Naive thymus-derived CD8-positive, alpha-beta T cell (primary cell): ENCODE results near the gene LSM14A. TPM values are rescaled to one million over a fixed set of nuclear protein-coding genes. Genes with fewer than 3 reads are reported as not detected.
A peak's percentile ranks its signal among the peaks of the same experiment; 100 is the strongest.

Experiments used
- ATAC-seq, 2 donors: fragments of 150-1000 bp; cut with Tn5 transposase in 1 of 2; sonication (Bioruptor Pico), chemical (Tn5 transposase) in 1 of 2; 1 replicate in 1 of 2; 2 replicates in 1 of 2; pipeline ENCODE4 v1.10.0; 2021; ENCODE audit warnings: mild to moderate bottlenecking in 2 of 2, moderate library complexity in 2 of 2
- POLR2A ChIA-PET: fragments of 350-600 bp; sonication (Branson Sonifier 250); formaldehyde crosslinking; loops from one replicate; lab custom pipeline; 2021; ENCODE audit warnings: antibody characterized with exemption; lab: Charles Lee
- DNase-seq, 10 donors: peaks; one replicate each; pipeline versions ENCODE4 v3.0.0 to v3.0.0-alpha.2; 2020 to 2022
- H3K27ac Mint-ChIP-seq, 10 donors: one replicate each; pipeline ENCODE4 v1.8.0; 2020 to 2022; ENCODE audit warnings: mild to moderate bottlenecking in 10 of 10, mixed read lengths in 10 of 10, moderate library complexity in 4 of 10, inconsistent platforms in 1 of 10
- H3K27me3 Mint-ChIP-seq, 5 donors: one replicate each; pipeline ENCODE4 v1.8.0; 2021 to 2022; ENCODE audit warnings: mixed read lengths in 5 of 5
- H3K36me3 Mint-ChIP-seq, 3 donors: one replicate each; pipeline ENCODE4 v1.8.0; 2020 to 2022; ENCODE audit warnings: mixed read lengths in 3 of 3, mild to moderate bottlenecking in 2 of 3, inconsistent platforms in 1 of 3
- H3K4me1 Mint-ChIP-seq, 4 donors: one replicate each; pipeline ENCODE4 v1.8.0; 2021 to 2022; ENCODE audit warnings: mixed read lengths in 4 of 4
- H3K4me3 Mint-ChIP-seq, 10 donors: one replicate each; pipeline ENCODE4 v1.8.0; 2020 to 2022; ENCODE audit warnings: mild to moderate bottlenecking in 10 of 10, mixed read lengths in 10 of 10, moderate library complexity in 6 of 10, inconsistent platforms in 1 of 10
- H3K9me3 Mint-ChIP-seq, 9 donors: one replicate each; pipeline ENCODE4 v1.8.0; 2020 to 2022; ENCODE audit warnings: mixed read lengths in 9 of 9, mild to moderate bottlenecking in 3 of 9, inconsistent platforms in 1 of 9, moderate library complexity in 1 of 9
- polyA plus RNA-seq, 3 donors: library from polyadenylated mRNA; unstranded; fragments of 300-500 nt; fragmentation: Illumina TruSeq; gene quantifications; one replicate each; pipeline ENCODE4 v1.2.3, GENCODE V29; 2021
- total RNA-seq, 8 experiments: library from RNA in 2 of 8; stranded (reverse) in 2 of 8; gene quantifications; one replicate each; pipeline ENCODE4 v1.2.3 and lab custom pipeline; 2021 to 2026

Gene LSM14A
- total and polyA plus RNA-seq, 5 experiments from 2014 or later, result 163 to 209 (median 193) TPM

GRCh38 chr19:34220472-34221063 lies 48.3 kb downstream of the LSM14A start:
- Mint-ChIP-seq H3K27me3 (no peaks in the 10 kb centered on the region), H3K36me3 (peaks cover 13 to 85% (median 26%) of the 10 kb centered on the region in 3 donors), H3K9me3 (no peaks in the 10 kb centered on the region), H3K4me3 (peak overlapping the region in 1 of 10 donors; percentile 0), H3K4me1 (peaks cover 26 to 59% (median 56%) of the 10 kb centered on the region in 4 donors), H3K27ac (peak overlapping the region in 9 of 10 donors; percentile 54 to 85 (median 65))
- no peak for ATAC-seq
- DNase-seq, result peak; percentile 21 to 71 (median 53)
- POLR2A ChIA-PET, result interaction anchor here (0.7 to 1.4 kb wide), 4 partner anchors 49 to 338 kb away, joined by 3 to 6 read pairs (median 4); no protein-coding TSS in a partner anchor

- no peak for DNase-seq
- Mint-ChIP-seq H3K27me3 (no peaks in the 10 kb centered on the region), H3K27ac (peak overlapping the region in 1 of 10 donors; percentile 63), H3K4me1 (peaks cover 26 to 65% (median 58%) of the 10 kb centered on the region in 4 donors), H3K36me3 (peaks cover 19 to 91% (median 31%) of the 10 kb centered on the region in 3 donors), H3K4me3 (no peak overlapping the region), H3K9me3 (no peaks in the 10 kb centered on the region)
- POLR2A ChIA-PET, result interaction anchor here (0.5 to 1.8 kb wide), 4 partner anchors 11 to 245 kb away, joined by 3 to 14 read pairs (median 3); no protein-coding TSS in a partner anchor
- ATAC-seq, result no peak
These were observed 50.1 kb downstream of the LSM14A start for GRCh38 chr19:34222386-34222785.

- H3K9me3 Mint-ChIP-seq, result no peaks in the 10 kb centered on the region
- no peak for ATAC-seq
- no peaks in the 10 kb centered on the region for H3K27me3 Mint-ChIP-seq
- peaks cover 20 to 96% (median 33%) of the 10 kb centered on the region in 3 donors for H3K36me3 Mint-ChIP-seq
- H3K4me3 Mint-ChIP-seq, result peak overlapping the region in 1 of 10 donors; percentile 9
- peak overlapping the region; percentile 11 to 76 (median 60) for H3K27ac Mint-ChIP-seq
- POLR2A ChIA-PET, result interaction anchor here (0.8 kb wide), 1 partner anchor 30 kb away, joined by 3 read pairs; no protein-coding TSS in a partner anchor
- no peak for DNase-seq
- peaks cover 17 to 45% (median 33%) of the 10 kb centered on the region in 4 donors for H3K4me1 Mint-ChIP-seq
These were observed 52.8 kb downstream of the LSM14A start for GRCh38 chr19:34224996-34225658.

- Mint-ChIP-seq H3K4me1 (peaks cover 15 to 41% (median 29%) of the 10 kb centered on the region in 4 donors), H3K36me3 (peaks cover 20 to 96% (median 29%) of the 10 kb centered on the region in 3 donors), H3K27me3 (no peaks in the 10 kb centered on the region), H3K27ac (peak overlapping the region; percentile 22 to 76 (median 52)), H3K9me3 (no peaks in the 10 kb centered on the region), H3K4me3 (peak overlapping the region in 1 of 10 donors; percentile 9)
- POLR2A ChIA-PET, result interaction anchor here (0.7 to 0.9 kb wide), 3 partner anchors 29 to 180 kb away, joined by 3 to 4 read pairs (median 3); no protein-coding TSS in a partner anchor
- DNase-seq (no peak), ATAC-seq (no peak)
These were observed 53.3 kb downstream of the LSM14A start for GRCh38 chr19:34225659-34226015.

GRCh38 chr19:34226036-34226435 lies 53.7 kb downstream of the LSM14A start:
- ATAC-seq (no peak), DNase-seq (no peak)
- Mint-ChIP-seq H3K9me3 (no peaks in the 10 kb centered on the region), H3K4me1 (peaks cover 15 to 39% (median 29%) of the 10 kb centered on the region in 4 donors), H3K27me3 (no peaks in the 10 kb centered on the region), H3K27ac (peak overlapping the region in 7 of 10 donors; percentile 11 to 51 (median 22)), H3K36me3 (peaks cover 20 to 92% (median 29%) of the 10 kb centered on the region in 3 donors), H3K4me3 (no peak overlapping the region)
- POLR2A ChIA-PET, result interaction anchor here (0.7 to 1.3 kb wide), 3 partner anchors 8 to 180 kb away, joined by 3 to 4 read pairs (median 3); no protein-coding TSS in a partner anchor

- ATAC-seq (no peak), DNase-seq (no peak)
- Mint-ChIP-seq H3K4me3 (no peak overlapping the region), H3K36me3 (peaks cover 18 to 71% (median 20%) of the 10 kb centered on the region in 3 donors), H3K27ac (no peak overlapping the region), H3K9me3 (no peaks in the 10 kb centered on the region), H3K4me1 (peaks cover 15 to 44% (median 42%) of the 10 kb centered on the region in 4 donors), H3K27me3 (no peaks in the 10 kb centered on the region)
- POLR2A ChIA-PET, result no interaction called here
These were observed 56.0 kb downstream of the LSM14A start for GRCh38 chr19:34228347-34228746.

GRCh38 chr19:34228762-34229161 lies 56.5 kb downstream of the LSM14A start:
- Mint-ChIP-seq H3K9me3 (no peaks in the 10 kb centered on the region), H3K27ac (peak overlapping the region in 5 of 10 donors; percentile 21 to 69 (median 40)), H3K27me3 (no peaks in the 10 kb centered on the region), H3K4me1 (peaks cover 13 to 44% (median 41%) of the 10 kb centered on the region in 4 donors), H3K4me3 (no peak overlapping the region), H3K36me3 (peaks cover 16 to 67% (median 17%) of the 10 kb centered on the region in 3 donors)
- POLR2A ChIA-PET, result no interaction called here
- ATAC-seq (no peak), DNase-seq (no peak)

- ATAC-seq, result no peak
- Mint-ChIP-seq H3K4me1 (peaks cover 9 to 39% (median 37%) of the 10 kb centered on the region in 4 donors), H3K4me3 (no peak overlapping the region), H3K9me3 (no peaks in the 10 kb centered on the region), H3K36me3 (peaks cover 13 to 57% (median 15%) of the 10 kb centered on the region in 3 donors), H3K27ac (peak overlapping the region in 5 of 10 donors; percentile 8 to 70 (median 40)), H3K27me3 (no peaks in the 10 kb centered on the region)
- POLR2A ChIA-PET, result no interaction called here
- DNase-seq, result no peak
These were observed 57.4 kb downstream of the LSM14A start for GRCh38 chr19:34229721-34230120.

GRCh38 chr19:34230820-34231219 lies 58.5 kb downstream of the LSM14A start:
- peak overlapping the region in 7 of 10 donors; percentile 22 to 65 (median 51) for H3K27ac Mint-ChIP-seq
- peaks cover 8 to 46% (median 12%) of the 10 kb centered on the region in 3 donors for H3K36me3 Mint-ChIP-seq

GRCh38 chr19:34231439-34231838 lies 59.1 kb downstream of the LSM14A start:
- peaks cover 10 to 26% (median 25%) of the 10 kb centered on the region in 4 donors for H3K4me1 Mint-ChIP-seq
- POLR2A ChIA-PET, result interaction anchor here (1.9 kb wide), 1 partner anchor 58 kb away, joined by 10 read pairs; no protein-coding TSS in a partner anchor
- peak overlapping the region in 6 of 10 donors; percentile 22 to 57 (median 39) for H3K27ac Mint-ChIP-seq
- DNase-seq (no peak), ATAC-seq (no peak)
- peaks cover 8 to 40% (median 12%) of the 10 kb centered on the region in 3 donors for H3K36me3 Mint-ChIP-seq
- H3K9me3 Mint-ChIP-seq, result no peaks in the 10 kb centered on the region
- H3K27me3 Mint-ChIP-seq, result no peaks in the 10 kb centered on the region
- H3K4me3 Mint-ChIP-seq, result no peak overlapping the region

More at GRCh38 chr19:34230820-34231219, 58.5 kb downstream of the LSM14A start:
- no peak for ATAC-seq
- POLR2A ChIA-PET, result no interaction called here
- H3K9me3 Mint-ChIP-seq, result no peaks in the 10 kb centered on the region
- H3K4me1 Mint-ChIP-seq, result peaks cover 7 to 31% (median 27%) of the 10 kb centered on the region in 4 donors
- H3K4me3 Mint-ChIP-seq, result no peak overlapping the region
- H3K27me3 Mint-ChIP-seq, result no peaks in the 10 kb centered on the region
- no peak for DNase-seq

GRCh38 chr19:34232566-34233481 lies 60.5 kb downstream of the LSM14A start:
- DNase-seq, result no peak
- no peaks in the 10 kb centered on the region for H3K9me3 Mint-ChIP-seq
- peak; percentile 29 to 46 for ATAC-seq

More at GRCh38 chr19:34232566-34233481, 60.5 kb downstream of the LSM14A start:
- peaks cover 10 to 22% (median 20%) of the 10 kb centered on the region in 4 donors for H3K4me1 Mint-ChIP-seq
- H3K36me3 Mint-ChIP-seq, result peaks cover 0 to 29% (median 7%) of the 10 kb centered on the region in 3 donors
- H3K27me3 Mint-ChIP-seq, result no peaks in the 10 kb centered on the region
- POLR2A ChIA-PET, result interaction anchor here (0.7 to 2.7 kb wide), 4 partner anchors 10 to 195 kb away, joined by 3 to 14 read pairs (median 6); no protein-coding TSS in a partner anchor
- H3K4me3 Mint-ChIP-seq, result peak overlapping the region in 2 of 10 donors; percentile 41 to 45
- peak overlapping the region; percentile 13 to 90 (median 76) for H3K27ac Mint-ChIP-seq
